ENCODE results near the gene TDP1. TPM values are rescaled to one million over a fixed set of nuclear protein-coding genes. Genes with fewer than 3 reads are reported as not detected.
A peak's percentile ranks its signal among the peaks of the same experiment; 100 is the strongest.

Gene TDP1
- total and polyA plus RNA-seq, 2 experiments from 2014 or later, result 23.0 to 63.6 TPM

DNA sequence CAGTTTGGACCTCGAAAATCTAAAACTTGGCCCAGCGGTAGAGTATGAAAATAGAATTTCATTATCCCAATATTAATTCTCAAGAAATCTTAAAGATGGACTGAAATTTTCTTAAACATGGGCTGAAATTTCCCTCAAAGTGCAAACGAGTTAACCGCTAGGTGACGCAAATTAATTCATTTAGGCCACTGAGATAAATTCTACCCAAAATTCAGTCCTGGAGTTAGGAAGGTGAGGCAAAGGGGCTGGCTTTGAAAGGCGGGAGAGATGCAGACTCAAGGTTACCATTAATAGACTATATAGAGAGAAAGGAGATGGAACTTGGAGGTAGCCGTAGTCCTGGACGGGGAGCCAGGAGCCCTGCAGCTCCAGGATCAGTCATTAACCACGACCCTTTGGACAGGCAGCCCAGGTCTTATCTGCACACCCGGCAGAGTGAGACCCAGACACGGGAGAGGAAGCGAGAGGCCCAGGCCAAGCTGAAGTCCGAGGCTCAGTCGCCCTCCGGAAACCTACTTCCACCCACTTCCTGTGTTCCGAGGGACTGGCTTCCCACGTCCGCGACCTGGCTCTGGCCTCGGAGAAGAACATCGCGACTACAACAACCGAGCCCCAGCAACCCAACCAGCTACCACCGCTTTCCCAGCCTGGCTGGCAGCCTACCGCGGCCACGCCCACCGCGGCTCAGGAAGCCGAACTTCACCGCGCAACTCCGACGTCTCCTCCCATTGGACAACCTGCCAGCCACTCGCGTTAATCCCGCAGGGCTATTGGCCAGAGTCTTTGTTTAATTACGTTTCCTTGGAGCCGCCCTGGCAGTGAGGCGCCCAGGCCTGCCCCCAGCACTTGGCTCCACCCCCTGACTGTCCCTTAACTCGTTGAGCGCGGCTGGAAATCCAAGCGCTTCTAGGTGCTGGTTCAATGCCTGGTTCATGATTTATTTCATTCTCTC lies 1.4 kb upstream of the TDP1 start, which contains the start of gene EFCAB11 (continued):
- TF ChIP-seq, protein P1, sequence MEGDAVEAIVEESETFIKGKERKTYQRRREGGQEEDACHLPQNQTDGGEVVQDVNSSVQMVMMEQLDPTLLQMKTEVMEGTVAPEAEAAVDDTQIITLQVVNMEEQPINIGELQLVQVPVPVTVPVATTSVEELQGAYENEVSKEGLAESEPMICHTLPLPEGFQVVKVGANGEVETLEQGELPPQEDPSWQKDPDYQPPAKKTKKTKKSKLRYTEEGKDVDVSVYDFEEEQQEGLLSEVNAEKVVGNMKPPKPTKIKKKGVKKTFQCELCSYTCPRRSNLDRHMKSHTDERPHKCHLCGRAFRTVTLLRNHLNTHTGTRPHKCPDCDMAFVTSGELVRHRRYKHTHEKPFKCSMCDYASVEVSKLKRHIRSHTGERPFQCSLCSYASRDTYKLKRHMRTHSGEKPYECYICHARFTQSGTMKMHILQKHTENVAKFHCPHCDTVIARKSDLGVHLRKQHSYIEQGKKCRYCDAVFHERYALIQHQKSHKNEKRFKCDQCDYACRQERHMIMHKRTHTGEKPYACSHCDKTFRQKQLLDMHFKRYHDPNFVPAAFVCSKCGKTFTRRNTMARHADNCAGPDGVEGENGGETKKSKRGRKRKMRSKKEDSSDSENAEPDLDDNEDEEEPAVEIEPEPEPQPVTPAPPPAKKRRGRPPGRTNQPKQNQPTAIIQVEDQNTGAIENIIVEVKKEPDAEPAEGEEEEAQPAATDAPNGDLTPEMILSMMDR (conservative IDR thresholded peaks at IDR 0.05; ENCODE audit: low read depth in 2 of 2), result peak; percentile 19 to 58

DNA sequence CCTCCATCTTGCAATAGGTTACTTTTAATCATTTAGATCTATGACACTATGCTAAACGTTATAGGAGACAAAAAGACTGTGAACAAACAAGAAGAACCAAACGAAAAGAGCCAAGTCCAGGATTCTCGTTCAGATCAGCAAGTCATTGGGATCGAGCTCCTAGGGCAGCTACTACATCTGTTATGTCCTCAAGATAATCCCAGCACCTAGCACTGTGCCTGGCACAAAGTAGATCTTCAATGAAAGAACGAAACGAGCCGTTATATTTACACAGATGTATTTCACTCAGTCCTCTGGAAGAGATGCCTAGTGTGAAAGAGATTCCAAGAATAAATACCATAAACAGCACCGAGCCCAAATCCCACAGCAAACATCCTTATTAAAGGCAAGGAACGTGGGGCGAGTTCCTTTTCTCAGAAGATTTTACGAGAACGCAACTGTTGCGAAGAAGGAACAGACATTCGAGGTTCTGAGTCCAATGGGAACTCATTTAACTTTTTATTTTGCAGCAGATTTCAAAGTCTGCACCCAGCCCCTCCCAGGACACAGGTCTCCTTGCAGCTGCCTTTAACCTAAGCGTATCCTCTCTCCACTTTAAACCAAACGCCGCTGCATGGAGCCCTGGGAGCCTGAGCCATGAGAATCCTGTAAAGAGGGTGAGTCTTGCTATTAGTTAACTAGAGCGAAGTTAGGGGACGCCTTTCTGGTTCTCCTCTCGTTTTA lies 544 bp upstream of the TDP1 start:
- H3K36me3 ChIP-seq (ENCODE audit: insufficient read depth), result 0 out of 2 replicates have a peak, but pooled peaks cover 7% of the 10 kb centered on the region
- peak overlapping the region; percentile 88 for H3K27ac Mint-ChIP-seq
- ATAC-seq, result peak; percentile 10
- H2AFZ ChIP-seq, result peak overlapping the region; percentile 78
- no peak for TF ChIP-seq POLR2AphosphoS5 (IDR thresholded peaks at IDR 0.05; ENCODE audit: low read depth)
- TF ChIP-seq NANOG (IDR thresholded peaks at IDR 0.05; ENCODE audit: borderline replicate concordance), result no peak
- TF ChIP-seq ZNF114 (CRISPR knock-in tag; IDR thresholded peaks at IDR 0.05), result no peak
- TF ChIP-seq, protein P2, sequence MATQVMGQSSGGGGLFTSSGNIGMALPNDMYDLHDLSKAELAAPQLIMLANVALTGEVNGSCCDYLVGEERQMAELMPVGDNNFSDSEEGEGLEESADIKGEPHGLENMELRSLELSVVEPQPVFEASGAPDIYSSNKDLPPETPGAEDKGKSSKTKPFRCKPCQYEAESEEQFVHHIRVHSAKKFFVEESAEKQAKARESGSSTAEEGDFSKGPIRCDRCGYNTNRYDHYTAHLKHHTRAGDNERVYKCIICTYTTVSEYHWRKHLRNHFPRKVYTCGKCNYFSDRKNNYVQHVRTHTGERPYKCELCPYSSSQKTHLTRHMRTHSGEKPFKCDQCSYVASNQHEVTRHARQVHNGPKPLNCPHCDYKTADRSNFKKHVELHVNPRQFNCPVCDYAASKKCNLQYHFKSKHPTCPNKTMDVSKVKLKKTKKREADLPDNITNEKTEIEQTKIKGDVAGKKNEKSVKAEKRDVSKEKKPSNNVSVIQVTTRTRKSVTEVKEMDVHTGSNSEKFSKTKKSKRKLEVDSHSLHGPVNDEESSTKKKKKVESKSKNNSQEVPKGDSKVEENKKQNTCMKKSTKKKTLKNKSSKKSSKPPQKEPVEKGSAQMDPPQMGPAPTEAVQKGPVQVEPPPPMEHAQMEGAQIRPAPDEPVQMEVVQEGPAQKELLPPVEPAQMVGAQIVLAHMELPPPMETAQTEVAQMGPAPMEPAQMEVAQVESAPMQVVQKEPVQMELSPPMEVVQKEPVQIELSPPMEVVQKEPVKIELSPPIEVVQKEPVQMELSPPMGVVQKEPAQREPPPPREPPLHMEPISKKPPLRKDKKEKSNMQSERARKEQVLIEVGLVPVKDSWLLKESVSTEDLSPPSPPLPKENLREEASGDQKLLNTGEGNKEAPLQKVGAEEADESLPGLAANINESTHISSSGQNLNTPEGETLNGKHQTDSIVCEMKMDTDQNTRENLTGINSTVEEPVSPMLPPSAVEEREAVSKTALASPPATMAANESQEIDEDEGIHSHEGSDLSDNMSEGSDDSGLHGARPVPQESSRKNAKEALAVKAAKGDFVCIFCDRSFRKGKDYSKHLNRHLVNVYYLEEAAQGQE (IDR thresholded peaks at IDR 0.05; ENCODE audit: unreplicated experiment), result no peak
- TF ChIP-seq, protein P1 (conservative IDR thresholded peaks at IDR 0.05; ENCODE audit: low read depth in 2 of 2), result no peak
- H3K27ac ChIP-seq (ENCODE audit: low read depth), result no peak overlapping the region
- H3K27me3 ChIP-seq (ENCODE audit: insufficient read depth), result no peaks in the 10 kb centered on the region
- H3K4me3 Mint-ChIP-seq, result peak overlapping the region; percentile 98
- no peaks in the 10 kb centered on the region for H4K20me1 ChIP-seq (replicated peaks; ENCODE audit: insufficient read depth)
- H3K79me2 ChIP-seq (replicated peaks; ENCODE audit: insufficient read depth), result peaks cover 28% of the 10 kb centered on the region
- H3K27me3 Mint-ChIP-seq (ENCODE audit: insufficient read depth, low read depth, poor library complexity), result peaks cover 11% of the 10 kb centered on the region
- peak overlapping the region; percentile 88 for H3K4me2 ChIP-seq
- no peak for DNase-seq (ENCODE audit: low spot score)
- no peaks in the 10 kb centered on the region for H3K9me2 ChIP-seq (ENCODE audit: insufficient read depth)
- H3K36me3 Mint-ChIP-seq (ENCODE audit: low read depth), result peaks cover 44% of the 10 kb centered on the region
- peaks cover 22% of the 10 kb centered on the region for H3K9me3 Mint-ChIP-seq
- peak overlapping the region; percentile 84 for H3K4me3 ChIP-seq
- H3K4me1 Mint-ChIP-seq, result peaks cover 16% of the 10 kb centered on the region
- H3K4me1 ChIP-seq (ENCODE audit: insufficient read depth), result peaks cover 17% of the 10 kb centered on the region
- H3F3A ChIP-seq (replicated peaks; ENCODE audit: low read depth), result 0 out of 2 replicates have a peak, but pooled peaks cover 4% of the 10 kb centered on the region
